BE2C (cell line): ENCODE results near the gene ZNF362.

Experiments
- DNase-seq: peaks from one replicate; pipeline ENCODE4 v3.0.0-alpha.2; 2020
- H3K27me3 ChIP-seq: fragments of 250-450 bp; sonication (Bioruptor Pico); 2 replicates; pipeline ENCODE4 v1.5.1; 2020; ENCODE audit warnings: mild to moderate bottlenecking
- H3K36me3 ChIP-seq: fragments of 250-450 bp; sonication (Bioruptor Pico); 2 replicates; pipeline ENCODE4 v1.5.1; 2020; ENCODE audit warnings: mild to moderate bottlenecking
- H3K4me1 ChIP-seq: fragments of 250-450 bp; sonication (Bioruptor Pico); 2 replicates; pipeline ENCODE4 v1.5.1; 2020
- H3K4me3 ChIP-seq: 2 replicates; pipeline ENCODE4 v1.5.1; 2011; ENCODE audit warnings: low read depth, low read length
- H3K9me3 ChIP-seq: fragments of 250-450 bp; sonication (Bioruptor Pico); 2 replicates; pipeline ENCODE4 v1.5.1; 2020
- CTCF ChIP-seq: IDR thresholded peaks from 2 replicates; pipeline ENCODE4 v1.5.1; 2012; ENCODE audit warnings: mild to moderate bottlenecking, low read depth, low read length

Gene ZNF362

GRCh38 chr1:33314416-33314815 is 58.1 kb downstream of the ZNF362 start:
- no peaks in the 10 kb centered on the region for H3K4me1 ChIP-seq
- no peak for TF ChIP-seq CTCF
- no peaks in the 10 kb centered on the region for H3K9me3 ChIP-seq
- no peak overlapping the region for H3K4me3 ChIP-seq
- no peaks in the 10 kb centered on the region for H3K27me3 ChIP-seq
- H3K36me3 ChIP-seq: no peaks in the 10 kb centered on the region
- DNase-seq: no peak

DNA sequence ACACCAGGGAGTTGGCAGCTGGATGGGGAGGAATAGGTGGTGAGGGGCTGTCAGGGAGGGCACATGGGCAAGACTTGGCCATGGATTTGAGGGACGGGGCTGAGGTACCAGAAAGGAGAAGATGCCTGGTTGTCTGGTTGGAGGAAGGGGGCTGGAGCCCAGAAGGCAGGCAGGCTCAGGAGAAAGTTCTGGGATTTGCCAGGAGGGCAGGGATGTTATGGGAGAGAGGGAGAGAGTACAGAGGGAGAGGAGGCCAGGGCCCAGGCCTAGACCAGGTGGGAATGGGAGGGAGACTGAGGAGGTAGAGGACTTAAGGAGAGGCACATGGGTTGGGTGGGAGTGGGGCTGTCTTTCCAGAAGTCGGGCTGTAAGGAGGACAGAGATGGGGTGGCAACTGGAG is 60.3 kb downstream of the ZNF362 start:
- Histone ChIP-seq H3K27me3 (no peaks in the 10 kb centered on the region), H3K9me3 (no peaks in the 10 kb centered on the region), H3K4me1 (no peaks in the 10 kb centered on the region), H3K36me3 (no peaks in the 10 kb centered on the region), H3K4me3 (no peak overlapping the region)
- DNase-seq: no peak
- TF ChIP-seq CTCF: no peak

DNA sequence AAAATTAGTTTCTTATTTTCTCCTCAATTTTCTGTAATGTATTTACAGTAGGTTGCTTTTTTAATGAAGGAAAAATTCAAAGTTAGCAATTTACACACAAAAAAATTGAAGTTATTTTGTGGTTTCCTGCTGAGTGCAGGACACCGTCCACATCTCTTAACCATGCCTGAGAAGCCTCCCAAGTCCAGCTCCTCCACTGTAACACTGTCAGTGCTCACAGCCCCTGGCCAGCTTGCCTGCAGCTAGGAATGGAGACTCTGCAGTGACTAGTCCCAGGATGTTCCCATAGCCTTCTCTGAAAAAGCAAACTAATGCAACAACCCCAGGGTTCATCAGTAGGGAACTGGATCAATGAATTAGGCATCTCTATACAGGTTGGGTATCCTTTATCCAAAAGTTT is 61.1 kb downstream of the ZNF362 start:
- H3K36me3 ChIP-seq: no peaks in the 10 kb centered on the region
- H3K27me3 ChIP-seq: no peaks in the 10 kb centered on the region
- DNase-seq: no peak
- H3K4me1 ChIP-seq: no peaks in the 10 kb centered on the region
- H3K4me3 ChIP-seq: no peak overlapping the region
- H3K9me3 ChIP-seq: no peaks in the 10 kb centered on the region
- no peak for TF ChIP-seq CTCF

DNA sequence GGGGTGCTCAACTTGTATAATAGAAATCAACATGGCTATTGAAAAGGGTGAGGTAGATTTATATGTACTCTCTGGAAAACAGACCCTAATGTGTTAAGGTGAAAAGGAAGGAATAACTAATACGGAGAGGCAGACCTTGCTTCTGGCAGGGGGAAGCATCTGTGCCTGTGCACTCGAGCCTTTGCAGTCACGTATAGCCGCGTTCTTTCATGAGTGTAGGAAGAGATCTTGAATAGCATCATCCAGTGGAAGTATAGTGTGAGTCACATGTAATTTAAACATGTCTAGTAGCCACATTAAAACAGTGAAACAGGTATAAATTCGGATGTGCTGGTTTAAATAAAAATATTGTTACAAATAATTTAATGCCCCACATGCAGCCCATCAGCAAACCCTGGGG is 61.7 kb downstream of the ZNF362 start:
- H3K27me3 ChIP-seq: no peaks in the 10 kb centered on the region

DNA sequence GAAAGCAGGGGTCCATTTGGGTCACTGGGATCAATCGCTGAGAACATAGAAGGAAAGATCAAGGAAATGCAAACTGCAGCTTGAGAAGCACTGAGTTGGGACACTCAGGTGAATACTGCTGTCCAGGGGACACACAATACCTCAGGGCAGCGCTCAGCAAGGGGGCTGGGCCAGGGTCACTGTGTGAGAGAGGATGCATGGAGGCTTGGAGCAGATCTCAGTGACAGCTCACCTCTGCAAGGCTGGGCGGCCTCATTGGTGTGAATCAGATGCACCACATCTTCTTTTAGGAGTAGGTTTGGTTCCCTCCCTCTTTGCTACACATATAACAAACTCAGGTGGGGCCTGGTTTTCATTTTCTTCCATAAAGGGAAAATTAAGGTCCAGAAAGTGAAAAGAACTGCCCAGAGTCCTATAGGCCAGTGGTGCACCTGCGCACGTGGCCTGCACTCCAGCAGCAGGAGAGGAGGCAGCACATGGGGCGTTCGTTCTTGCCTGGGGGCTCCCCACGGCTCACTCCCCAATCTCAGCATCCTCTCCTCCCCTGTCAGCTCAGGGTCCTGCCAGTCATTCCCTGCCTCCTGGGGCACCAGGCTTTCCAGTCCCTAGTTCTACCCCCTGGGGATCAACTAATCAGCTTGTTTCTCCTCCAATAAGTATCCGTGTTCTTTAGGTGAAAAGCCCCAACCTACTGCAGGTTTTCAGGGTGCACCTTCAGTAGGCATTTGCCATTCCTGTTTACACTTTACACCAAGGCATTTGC is 63.1 kb downstream of the ZNF362 start:
- no peak for DNase-seq
- H3K9me3 ChIP-seq: no peaks in the 10 kb centered on the region
- H3K4me3 ChIP-seq: no peak overlapping the region
- no peaks in the 10 kb centered on the region for H3K36me3 ChIP-seq
- H3K27me3 ChIP-seq: no peaks in the 10 kb centered on the region
- TF ChIP-seq CTCF: no peak
- H3K4me1 ChIP-seq: no peaks in the 10 kb centered on the region

More for the DNA sequence above, 61.7 kb downstream of the ZNF362 start:
- Histone ChIP-seq H3K9me3 (no peaks in the 10 kb centered on the region), H3K4me3 (no peak overlapping the region), H3K4me1 (no peaks in the 10 kb centered on the region), H3K36me3 (no peaks in the 10 kb centered on the region)
- DNase-seq: no peak
- TF ChIP-seq CTCF: no peak

DNA sequence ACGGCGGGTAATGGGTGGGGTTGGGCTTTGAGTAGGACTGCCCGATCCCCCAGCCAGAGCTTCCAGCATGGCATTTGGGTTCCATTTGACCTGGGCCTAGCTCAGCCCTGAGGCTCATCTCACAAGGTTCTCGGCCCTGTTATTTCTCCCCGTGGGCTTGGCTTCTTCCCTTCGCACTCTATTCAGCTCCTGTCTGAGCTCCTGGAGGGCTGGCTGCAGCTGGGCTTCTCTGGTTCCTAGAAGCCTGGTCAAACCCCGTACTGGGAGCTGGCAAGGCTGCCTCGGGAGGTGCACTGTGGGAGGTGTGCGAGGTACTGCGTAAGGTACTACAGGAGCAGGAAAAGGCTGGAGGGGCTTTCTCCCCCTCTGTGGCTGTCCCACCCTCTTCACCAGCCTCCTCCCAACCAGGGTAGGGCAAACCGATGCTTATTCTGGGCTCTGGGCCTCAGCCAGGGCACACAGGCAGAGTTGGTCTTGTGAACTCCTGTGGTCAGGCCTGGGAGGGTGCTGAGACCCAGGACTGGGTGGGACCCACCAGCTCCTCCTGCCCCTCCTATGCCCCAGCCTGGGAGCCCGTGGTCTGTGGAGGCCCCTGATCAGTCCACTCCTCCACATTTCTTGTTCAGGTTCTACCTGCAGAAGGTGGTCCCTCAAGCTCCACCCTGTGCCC is 63.8 kb downstream of the ZNF362 start:
- Histone ChIP-seq H3K9me3 (no peaks in the 10 kb centered on the region), H3K27me3 (no peaks in the 10 kb centered on the region), H3K36me3 (no peaks in the 10 kb centered on the region; the same call in 1 of the 2 replicates), H3K4me1 (no peaks in the 10 kb centered on the region), H3K4me3 (no peak overlapping the region)
- TF ChIP-seq CTCF: no peak
- DNase-seq: no peak
